ENCODE measurements around the gene ZNF683. TPM values are rescaled to one million over a fixed set of nuclear protein-coding genes. Genes with fewer than 3 reads are reported as not detected.

The ZNF683 gene
- total and polyA plus RNA-seq, 9 of the 15 experiments (the other 6 are each of a cell fraction or from before 2014, with no cell fraction given), result not detected

GRCh38 chr1:26336477-26337205, 35.9 kb downstream of the ZNF683 start (continued):
- TF ChIP-seq HDAC2 (IDR thresholded peaks at IDR 0.05) (peak; percentile 72), FOS (IDR thresholded peaks at IDR 0.05; ENCODE audit: extremely low read depth, insufficient read length) (no peak), ZNF165 (CRISPR knock-in tag; IDR thresholded peaks at IDR 0.05; ENCODE audit: borderline replicate concordance) (peak; percentile 86; the same call in 1 of the 2 replicates), NCOA2 (IDR thresholded peaks at IDR 0.05; ENCODE audit: partially characterized antibody in 2 of 2) (no peak), ZNF282 (CRISPR knock-in tag; IDR thresholded peaks at IDR 0.05) (peak; percentile 99), MTA1 (IDR thresholded peaks at IDR 0.05; ENCODE audit: borderline replicate concordance) (no peak), CREBBP (IDR thresholded peaks at IDR 0.05; ENCODE audit: low read depth, low read length) (no peak), MEIS2 (IDR thresholded peaks at IDR 0.05; ENCODE audit: partially characterized antibody) (no peak), ZNF124 (CRISPR knock-in tag; IDR thresholded peaks at IDR 0.05) (0 out of 2 replicates have a peak, but pooled peaks have one; percentile 47), GATA2 (CRISPR knock-in tag; IDR thresholded peaks at IDR 0.05) (no peak), TBP (optimal IDR thresholded peaks at IDR 0.05; ENCODE audit: low read depth, low read length) (peak; percentile 74), ZNF23 (CRISPR knock-in tag; IDR thresholded peaks at IDR 0.05) (no peak; the same call in 1 of the 2 replicates), MXI1 (IDR thresholded peaks at IDR 0.05; ENCODE audit: low read depth, low read length) (0 out of 2 replicates have a peak, but pooled peaks have one; percentile 31), EP400 (IDR thresholded peaks at IDR 0.05) (peak; percentile 99)
- TF ChIP-seq, protein P1, sequence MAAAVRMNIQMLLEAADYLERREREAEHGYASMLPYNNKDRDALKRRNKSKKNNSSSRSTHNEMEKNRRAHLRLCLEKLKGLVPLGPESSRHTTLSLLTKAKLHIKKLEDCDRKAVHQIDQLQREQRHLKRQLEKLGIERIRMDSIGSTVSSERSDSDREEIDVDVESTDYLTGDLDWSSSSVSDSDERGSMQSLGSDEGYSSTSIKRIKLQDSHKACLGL (CRISPR knock-in tag; IDR thresholded peaks at IDR 0.05; ENCODE audit: borderline replicate concordance, poor library complexity, severe bottlenecking), result peak; percentile 82
- TF ChIP-seq, protein P2, sequence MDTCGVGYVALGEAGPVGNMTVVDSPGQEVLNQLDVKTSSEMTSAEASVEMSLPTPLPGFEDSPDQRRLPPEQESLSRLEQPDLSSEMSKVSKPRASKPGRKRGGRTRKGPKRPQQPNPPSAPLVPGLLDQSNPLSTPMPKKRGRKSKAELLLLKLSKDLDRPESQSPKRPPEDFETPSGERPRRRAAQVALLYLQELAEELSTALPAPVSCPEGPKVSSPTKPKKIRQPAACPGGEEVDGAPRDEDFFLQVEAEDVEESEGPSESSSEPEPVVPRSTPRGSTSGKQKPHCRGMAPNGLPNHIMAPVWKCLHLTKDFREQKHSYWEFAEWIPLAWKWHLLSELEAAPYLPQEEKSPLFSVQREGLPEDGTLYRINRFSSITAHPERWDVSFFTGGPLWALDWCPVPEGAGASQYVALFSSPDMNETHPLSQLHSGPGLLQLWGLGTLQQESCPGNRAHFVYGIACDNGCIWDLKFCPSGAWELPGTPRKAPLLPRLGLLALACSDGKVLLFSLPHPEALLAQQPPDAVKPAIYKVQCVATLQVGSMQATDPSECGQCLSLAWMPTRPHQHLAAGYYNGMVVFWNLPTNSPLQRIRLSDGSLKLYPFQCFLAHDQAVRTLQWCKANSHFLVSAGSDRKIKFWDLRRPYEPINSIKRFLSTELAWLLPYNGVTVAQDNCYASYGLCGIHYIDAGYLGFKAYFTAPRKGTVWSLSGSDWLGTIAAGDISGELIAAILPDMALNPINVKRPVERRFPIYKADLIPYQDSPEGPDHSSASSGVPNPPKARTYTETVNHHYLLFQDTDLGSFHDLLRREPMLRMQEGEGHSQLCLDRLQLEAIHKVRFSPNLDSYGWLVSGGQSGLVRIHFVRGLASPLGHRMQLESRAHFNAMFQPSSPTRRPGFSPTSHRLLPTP (IDR thresholded peaks at IDR 0.05; ENCODE audit: borderline replicate concordance, extremely low read depth, insufficient read length), result no peak
- TF ChIP-seq, protein P3, sequence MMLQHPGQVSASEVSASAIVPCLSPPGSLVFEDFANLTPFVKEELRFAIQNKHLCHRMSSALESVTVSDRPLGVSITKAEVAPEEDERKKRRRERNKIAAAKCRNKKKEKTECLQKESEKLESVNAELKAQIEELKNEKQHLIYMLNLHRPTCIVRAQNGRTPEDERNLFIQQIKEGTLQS (IDR thresholded peaks at IDR 0.05), result peak; percentile 90
- TF ChIP-seq, protein P3 (CRISPR knock-in tag; conservative IDR thresholded peaks at IDR 0.05), result no peak; the same call in none of the 2 replicates
- TF ChIP-seq, protein P4, sequence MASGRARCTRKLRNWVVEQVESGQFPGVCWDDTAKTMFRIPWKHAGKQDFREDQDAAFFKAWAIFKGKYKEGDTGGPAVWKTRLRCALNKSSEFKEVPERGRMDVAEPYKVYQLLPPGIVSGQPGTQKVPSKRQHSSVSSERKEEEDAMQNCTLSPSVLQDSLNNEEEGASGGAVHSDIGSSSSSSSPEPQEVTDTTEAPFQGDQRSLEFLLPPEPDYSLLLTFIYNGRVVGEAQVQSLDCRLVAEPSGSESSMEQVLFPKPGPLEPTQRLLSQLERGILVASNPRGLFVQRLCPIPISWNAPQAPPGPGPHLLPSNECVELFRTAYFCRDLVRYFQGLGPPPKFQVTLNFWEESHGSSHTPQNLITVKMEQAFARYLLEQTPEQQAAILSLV (tag; IDR thresholded peaks at IDR 0.05), result peak; percentile 94
